Activated naive CD8-positive, alpha-beta T cell treated with anti-CD3 and anti-CD28 coated beads for 36 hours (primary cell): ENCODE data around the gene PSME3IP1. TPM values are rescaled to one million over a fixed set of nuclear protein-coding genes. Genes with fewer than 3 reads are reported as not detected.

Experiments used
- DNase-seq: peaks from one replicate; pipeline ENCODE4 v3.0.0; 2021
- H3K27ac Mint-ChIP-seq: one replicate; pipeline ENCODE4 v1.8.0; 2022; ENCODE audit warnings: mild to moderate bottlenecking, moderate library complexity, mixed read lengths
- H3K27me3 Mint-ChIP-seq: one replicate; pipeline ENCODE4 v1.8.0; 2022; ENCODE audit warnings: mild to moderate bottlenecking, mixed read lengths
- H3K36me3 Mint-ChIP-seq: one replicate; pipeline ENCODE4 v1.8.0; 2021; ENCODE audit warnings: mild to moderate bottlenecking, mixed read lengths
- H3K4me1 Mint-ChIP-seq: one replicate; pipeline ENCODE4 v1.8.0; 2021; ENCODE audit warnings: mixed read lengths
- H3K4me3 Mint-ChIP-seq: one replicate; pipeline ENCODE4 v1.8.0; 2022; ENCODE audit warnings: mild to moderate bottlenecking, moderate library complexity, mixed read lengths
- H3K9me3 Mint-ChIP-seq: one replicate; pipeline ENCODE4 v1.8.0; 2022; ENCODE audit warnings: mixed read lengths
- total RNA-seq, 2 experiments: library from RNA; stranded (reverse); gene quantifications; one replicate each; pipeline ENCODE4 v1.2.3, GENCODE V29; 2021

The PSME3IP1 gene
- total RNA-seq, 2 experiments from 2014 or later, result 109 to 117 TPM

GRCh38 chr16:57147381-57148221 is 38.2 kb downstream of the PSME3IP1 start:
- H3K27me3 Mint-ChIP-seq, result no peaks in the 10 kb centered on the region
- H3K9me3 Mint-ChIP-seq, result no peaks in the 10 kb centered on the region
- no peak overlapping the region for H3K27ac Mint-ChIP-seq
- H3K4me1 Mint-ChIP-seq, result peaks cover 32% of the 10 kb centered on the region
- no peak overlapping the region for H3K4me3 Mint-ChIP-seq
- DNase-seq, result no peak
- peaks cover 5% of the 10 kb centered on the region for H3K36me3 Mint-ChIP-seq

DNA sequence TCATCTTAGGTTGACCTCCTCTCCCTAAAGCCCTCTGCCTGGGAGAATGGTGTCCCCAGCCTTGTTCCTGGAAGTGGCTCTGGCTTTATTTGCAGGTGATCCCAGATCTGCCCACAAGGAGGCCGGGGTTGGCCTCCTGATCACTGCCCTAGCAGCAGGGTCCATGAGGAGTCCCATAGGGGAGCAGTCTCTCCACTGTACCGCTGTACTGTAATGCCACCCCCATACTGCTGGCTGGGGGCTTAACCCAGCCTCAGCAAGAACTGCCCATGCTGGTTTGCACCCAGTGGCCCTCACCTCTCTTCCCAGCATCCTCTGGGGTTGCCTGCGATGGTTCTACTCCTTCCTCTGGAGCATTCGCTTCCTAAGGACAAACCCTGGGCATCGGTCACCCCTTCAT is 39.1 kb downstream of the PSME3IP1 start:
- H3K36me3 Mint-ChIP-seq, result peaks cover 4% of the 10 kb centered on the region

GRCh38 chr16:57146040-57146647 is 39.7 kb downstream of the PSME3IP1 start:
- Mint-ChIP-seq H3K36me3 (peaks cover 4% of the 10 kb centered on the region), H3K4me1 (peaks cover 32% of the 10 kb centered on the region), H3K27ac (no peak overlapping the region), H3K4me3 (no peak overlapping the region), H3K9me3 (no peaks in the 10 kb centered on the region), H3K27me3 (peaks cover 3% of the 10 kb centered on the region)
- DNase-seq, result no peak

More for the DNA sequence above, 39.1 kb downstream of the PSME3IP1 start:
- H3K4me3 Mint-ChIP-seq, result no peak overlapping the region
- peaks cover 3% of the 10 kb centered on the region for H3K27me3 Mint-ChIP-seq
- peaks cover 32% of the 10 kb centered on the region for H3K4me1 Mint-ChIP-seq
- DNase-seq, result no peak
- no peak overlapping the region for H3K27ac Mint-ChIP-seq
- H3K9me3 Mint-ChIP-seq, result no peaks in the 10 kb centered on the region

DNA sequence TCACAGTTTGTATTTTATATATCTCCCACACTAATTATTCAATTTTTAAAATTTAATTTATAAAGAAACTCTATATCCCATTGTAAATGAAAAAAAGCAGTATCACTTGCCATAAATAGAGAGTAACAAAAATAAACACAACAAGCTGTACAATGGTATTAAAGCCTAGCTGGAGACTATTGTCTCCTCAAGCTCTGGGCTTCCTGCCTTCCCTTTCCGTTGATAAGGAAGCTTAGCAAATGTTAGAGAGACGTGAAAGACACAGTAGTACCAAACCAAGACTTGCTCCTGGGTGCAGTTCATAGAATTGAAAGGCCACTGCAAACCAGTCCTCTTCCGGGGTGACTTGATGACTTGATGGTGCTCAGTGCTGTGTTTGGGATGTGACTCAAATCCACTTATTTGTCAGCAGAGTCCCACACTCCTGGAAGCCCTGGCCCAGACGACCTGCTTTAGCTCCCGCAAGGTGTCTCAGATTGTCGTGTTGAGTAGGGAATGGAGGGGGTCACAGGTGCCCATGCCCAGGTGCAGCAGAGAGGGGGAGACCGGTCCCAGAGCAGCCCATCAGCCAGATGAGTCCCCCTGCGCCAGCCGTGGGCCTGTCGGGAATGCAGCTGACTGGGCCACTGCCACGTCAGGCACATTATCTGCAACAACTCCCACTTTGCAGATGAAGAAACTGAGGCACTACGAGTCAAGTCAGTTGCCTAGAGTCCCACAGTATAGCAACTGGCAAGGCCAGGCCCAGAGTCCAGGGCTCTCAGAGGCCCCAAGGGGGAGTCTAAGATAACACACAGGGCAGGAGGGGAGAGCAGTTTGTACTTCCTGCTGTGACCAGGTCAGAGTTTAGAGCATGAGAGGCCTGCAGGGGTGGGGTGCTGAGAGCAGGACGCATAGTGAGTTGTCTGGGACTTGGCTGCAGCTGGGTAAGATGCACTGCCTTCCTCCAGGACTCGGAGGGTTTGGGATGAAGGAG is 40.5 kb downstream of the PSME3IP1 start:
- peaks cover 36% of the 10 kb centered on the region for H3K4me1 Mint-ChIP-seq
- no peaks in the 10 kb centered on the region for H3K9me3 Mint-ChIP-seq
- no peak overlapping the region for H3K27ac Mint-ChIP-seq

GRCh38 chr16:57144027-57144426 is 41.8 kb downstream of the PSME3IP1 start:
- no peaks in the 10 kb centered on the region for H3K9me3 Mint-ChIP-seq
- no peak for DNase-seq
- peaks cover 3% of the 10 kb centered on the region for H3K27me3 Mint-ChIP-seq
- H3K4me3 Mint-ChIP-seq, result no peak overlapping the region
- H3K4me1 Mint-ChIP-seq, result peaks cover 38% of the 10 kb centered on the region
- peaks cover 4% of the 10 kb centered on the region for H3K36me3 Mint-ChIP-seq
- no peak overlapping the region for H3K27ac Mint-ChIP-seq

More for the DNA sequence above, 40.5 kb downstream of the PSME3IP1 start:
- peaks cover 3% of the 10 kb centered on the region for H3K27me3 Mint-ChIP-seq
- H3K36me3 Mint-ChIP-seq, result peaks cover 4% of the 10 kb centered on the region
- no peak overlapping the region for H3K4me3 Mint-ChIP-seq
- no peak for DNase-seq

- peaks cover 4% of the 10 kb centered on the region for H3K36me3 Mint-ChIP-seq
- no peak overlapping the region for H3K4me3 Mint-ChIP-seq
- H3K4me1 Mint-ChIP-seq, result peaks cover 38% of the 10 kb centered on the region
- no peaks in the 10 kb centered on the region for H3K9me3 Mint-ChIP-seq
- no peak overlapping the region for H3K27ac Mint-ChIP-seq
- H3K27me3 Mint-ChIP-seq, result peaks cover 3% of the 10 kb centered on the region
- no peak for DNase-seq
These were observed 42.5 kb downstream of the PSME3IP1 start for GRCh38 chr16:57143149-57143921.

- H3K36me3 Mint-ChIP-seq, result peaks cover 4% of the 10 kb centered on the region
- no peaks in the 10 kb centered on the region for H3K9me3 Mint-ChIP-seq
- no peak for DNase-seq
- H3K27me3 Mint-ChIP-seq, result peaks cover 3% of the 10 kb centered on the region
- peaks cover 33% of the 10 kb centered on the region for H3K4me1 Mint-ChIP-seq
- peak overlapping the region; percentile 83 for H3K27ac Mint-ChIP-seq
- peak overlapping the region; percentile 44 for H3K4me3 Mint-ChIP-seq
These were observed 43.8 kb downstream of the PSME3IP1 start for GRCh38 chr16:57141822-57142631.

- Mint-ChIP-seq H3K27ac (peak overlapping the region; percentile 83), H3K9me3 (no peaks in the 10 kb centered on the region), H3K4me3 (no peak overlapping the region), H3K36me3 (peaks cover 4% of the 10 kb centered on the region), H3K4me1 (peaks cover 35% of the 10 kb centered on the region), H3K27me3 (peaks cover 3% of the 10 kb centered on the region)
- no peak for DNase-seq
These were observed 44.7 kb downstream of the PSME3IP1 start for GRCh38 chr16:57140931-57141668.

- peak overlapping the region; percentile 35 for H3K27ac Mint-ChIP-seq
- H3K4me1 Mint-ChIP-seq, result peaks cover 56% of the 10 kb centered on the region
- H3K9me3 Mint-ChIP-seq, result no peaks in the 10 kb centered on the region
- H3K27me3 Mint-ChIP-seq, result peaks cover 3% of the 10 kb centered on the region
- H3K4me3 Mint-ChIP-seq, result no peak overlapping the region
- peaks cover 4% of the 10 kb centered on the region for H3K36me3 Mint-ChIP-seq
- DNase-seq, result no peak
These were observed 47.4 kb downstream of the PSME3IP1 start for GRCh38 chr16:57138281-57138935.

DNA sequence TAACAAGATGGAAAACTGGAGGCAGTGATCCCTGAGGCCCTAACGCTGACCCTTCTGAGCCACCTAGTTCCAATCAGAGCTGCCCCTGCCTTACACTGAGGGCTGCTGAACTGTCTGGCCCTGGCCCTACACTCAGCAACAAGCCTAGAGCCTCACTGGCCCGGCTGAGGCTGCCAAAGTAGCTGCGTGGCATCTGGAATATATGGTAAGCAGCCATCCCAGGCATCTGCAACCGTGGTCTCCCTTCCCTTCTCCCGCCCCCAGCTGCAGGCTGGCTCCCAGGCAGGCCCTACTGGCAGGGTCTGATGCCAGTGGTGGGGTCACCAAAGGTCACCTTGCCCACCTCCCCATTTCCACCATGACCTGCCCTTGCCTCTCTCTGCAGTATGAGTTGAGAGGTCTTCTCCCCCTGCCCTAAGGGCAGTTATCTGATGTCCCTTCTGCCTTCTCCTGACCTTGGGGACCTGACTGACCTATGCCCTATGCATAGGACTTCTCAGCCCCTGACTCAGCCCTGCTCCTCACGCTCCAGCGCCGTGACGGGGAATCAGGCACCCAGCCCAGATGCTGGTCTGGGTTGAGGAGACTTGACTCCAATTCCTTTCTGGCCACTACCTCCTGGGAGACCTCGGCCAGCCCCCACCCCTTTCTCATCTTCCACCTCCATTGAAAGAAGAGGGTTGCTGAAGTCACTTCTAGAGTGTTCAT is 48.1 kb downstream of the PSME3IP1 start:
- H3K27ac Mint-ChIP-seq, result peak overlapping the region; percentile 35
- DNase-seq, result no peak
- no peak overlapping the region for H3K4me3 Mint-ChIP-seq
- H3K9me3 Mint-ChIP-seq, result no peaks in the 10 kb centered on the region
- peaks cover 4% of the 10 kb centered on the region for H3K36me3 Mint-ChIP-seq
- peaks cover 3% of the 10 kb centered on the region for H3K27me3 Mint-ChIP-seq
- H3K4me1 Mint-ChIP-seq, result peaks cover 57% of the 10 kb centered on the region

DNA sequence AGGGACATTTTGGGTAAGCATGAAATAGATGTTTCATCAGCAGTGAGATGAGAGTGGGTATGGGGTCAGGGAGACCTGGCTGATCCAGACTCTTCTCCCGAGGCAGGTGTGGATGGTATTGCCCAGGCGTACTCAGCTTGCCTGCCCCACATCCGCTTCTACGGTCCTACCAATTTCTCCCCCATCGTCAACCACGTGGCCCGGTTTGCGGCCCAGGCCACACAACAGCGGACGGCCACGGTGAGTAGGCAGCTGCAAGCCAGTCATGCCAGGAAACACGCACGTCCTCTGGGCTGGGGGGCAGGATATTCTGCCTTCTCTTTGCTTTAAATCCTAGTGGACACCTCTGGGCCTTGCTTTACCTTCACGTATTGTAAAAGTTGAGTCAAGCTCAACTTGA is 48.8 kb downstream of the PSME3IP1 start:
- Mint-ChIP-seq H3K36me3 (peaks cover under 1% of the 10 kb centered on the region), H3K27ac (no peak overlapping the region), H3K4me1 (peaks cover 57% of the 10 kb centered on the region), H3K9me3 (no peaks in the 10 kb centered on the region), H3K27me3 (peaks cover under 1% of the 10 kb centered on the region), H3K4me3 (no peak overlapping the region)
- DNase-seq, result no peak

DNA sequence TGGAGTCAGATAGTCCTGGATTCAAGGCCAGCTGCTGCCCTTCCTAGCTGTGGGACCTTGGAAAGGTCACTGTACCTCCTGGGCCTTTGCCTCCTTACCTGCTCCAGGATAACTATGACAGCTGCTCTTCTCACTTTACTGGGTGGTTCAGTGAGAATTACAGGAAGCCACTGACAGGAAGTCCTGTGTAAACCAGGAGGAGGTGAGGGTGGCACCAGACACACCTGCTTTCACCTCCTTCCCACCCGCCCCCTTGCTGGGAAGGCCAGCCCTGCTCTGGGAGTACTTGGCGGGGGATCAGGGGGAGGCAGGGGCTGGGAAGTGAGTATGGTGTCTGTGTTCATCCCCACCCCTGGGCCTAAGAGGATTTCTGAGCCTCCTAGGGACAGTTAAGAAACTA is 50.9 kb downstream of the PSME3IP1 start:
- H3K4me1 Mint-ChIP-seq, result peaks cover 59% of the 10 kb centered on the region

More for the DNA sequence above, 50.9 kb downstream of the PSME3IP1 start:
- no peak for DNase-seq
- Mint-ChIP-seq H3K4me3 (peak overlapping the region; percentile 66), H3K27ac (peak overlapping the region; percentile 89), H3K9me3 (no peaks in the 10 kb centered on the region), H3K36me3 (peaks cover 4% of the 10 kb centered on the region), H3K27me3 (no peaks in the 10 kb centered on the region)
